ENCODE measurements around the gene CNGA3. TPM values are rescaled to one million over a fixed set of nuclear protein-coding genes. Genes with fewer than 3 reads are reported as not detected.

Gene CNGA3
- total RNA-seq, 4 donors from 2014 or later: 0.40 to 1.8 (median 1.6) TPM; not detected in 1

DNA sequence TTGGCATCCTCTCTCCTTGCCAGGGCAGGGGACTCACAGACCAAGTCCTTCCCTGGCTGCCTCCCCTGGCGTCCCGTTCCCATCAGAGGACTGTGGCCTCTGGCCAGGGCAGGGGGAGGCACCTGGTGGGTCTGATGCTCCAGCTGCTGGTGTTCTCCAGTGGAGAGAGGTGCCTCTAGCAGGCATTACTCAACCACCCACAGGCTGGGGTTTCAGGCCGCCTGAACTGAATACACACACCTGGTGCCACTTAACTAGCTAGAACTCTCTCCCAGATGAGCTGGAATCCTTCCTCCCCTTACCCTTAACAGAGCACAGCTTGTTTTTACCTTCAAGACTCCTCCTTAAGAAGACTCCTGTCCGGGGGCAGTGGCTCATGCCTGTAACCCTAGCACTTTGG, 37.7 kb upstream of the CNGA3 start:
- Histone ChIP-seq H3K27ac (peak overlapping the region; percentile 18 to 81 (median 77)), H3K4me1 (peaks cover 0 to 11% (median 5%) of the 10 kb centered on the region in 4 donors), H3K27me3 (no peaks in the 10 kb centered on the region), H3K9me3 (no peaks in the 10 kb centered on the region), H3K36me3 (no peaks in the 10 kb centered on the region), H3K4me3 (no peak overlapping the region)
- no peak for TF ChIP-seq POLR2A (IDR thresholded peaks at IDR 0.05)
- WGBS, 2 donors (ENCODE audit: low coverage in 1 of 2): 68% methylated on average over 4 of the region's 4 CpGs; no CpG with 5 or more reads in 1 of the 2 donors
- intact Hi-C loops (cut with DNase I; ENCODE audit: low total_unique reads) (no loop called here), in situ Hi-C loops (cut with MboI; ENCODE audit: low pct_ligation_motif_present in 1 of 4, low pct_unique_long_range_greater_than_20kb in 1 of 4, low sequenced_read_pairs in 3 of 4) (no loop called here)
- DNase-seq: no peak

DNA sequence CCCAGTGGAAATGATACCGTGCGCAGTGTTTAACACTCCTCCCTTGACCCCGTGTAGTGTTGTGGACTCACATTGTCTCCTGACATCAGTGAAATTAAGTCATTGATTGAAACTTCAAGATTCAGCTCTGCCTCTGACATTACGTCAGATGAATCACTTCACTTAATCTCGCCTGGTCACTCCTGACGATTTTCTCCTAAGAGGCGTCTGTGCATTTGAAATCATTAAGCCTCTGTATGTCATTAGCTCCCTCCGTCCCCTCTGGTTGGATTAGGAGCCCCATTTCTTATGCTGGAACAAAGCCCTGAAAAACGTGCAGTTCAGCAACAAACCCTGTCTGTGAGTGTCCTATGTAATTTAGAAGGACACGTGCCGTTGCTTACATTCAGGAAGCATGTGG, 36.7 kb upstream of the CNGA3 start:
- Histone ChIP-seq H3K27me3 (no peaks in the 10 kb centered on the region), H3K36me3 (no peaks in the 10 kb centered on the region), H3K27ac (no peak overlapping the region), H3K4me3 (no peak overlapping the region), H3K9me3 (no peaks in the 10 kb centered on the region), H3K4me1 (peaks cover 0 to 11% (median 5%) of the 10 kb centered on the region in 4 donors)
- no peak for DNase-seq
- WGBS, 2 donors (ENCODE audit: low coverage in 1 of 2): 92 to 100% methylated on average over 1 to 11 of the region's 11 CpGs
- in situ Hi-C loops (cut with MboI; ENCODE audit: low pct_ligation_motif_present in 1 of 4, low pct_unique_long_range_greater_than_20kb in 1 of 4, low sequenced_read_pairs in 3 of 4): no loop called here
- intact Hi-C loops (cut with DNase I; ENCODE audit: low total_unique reads): no loop called here
- TF ChIP-seq, protein P1, sequence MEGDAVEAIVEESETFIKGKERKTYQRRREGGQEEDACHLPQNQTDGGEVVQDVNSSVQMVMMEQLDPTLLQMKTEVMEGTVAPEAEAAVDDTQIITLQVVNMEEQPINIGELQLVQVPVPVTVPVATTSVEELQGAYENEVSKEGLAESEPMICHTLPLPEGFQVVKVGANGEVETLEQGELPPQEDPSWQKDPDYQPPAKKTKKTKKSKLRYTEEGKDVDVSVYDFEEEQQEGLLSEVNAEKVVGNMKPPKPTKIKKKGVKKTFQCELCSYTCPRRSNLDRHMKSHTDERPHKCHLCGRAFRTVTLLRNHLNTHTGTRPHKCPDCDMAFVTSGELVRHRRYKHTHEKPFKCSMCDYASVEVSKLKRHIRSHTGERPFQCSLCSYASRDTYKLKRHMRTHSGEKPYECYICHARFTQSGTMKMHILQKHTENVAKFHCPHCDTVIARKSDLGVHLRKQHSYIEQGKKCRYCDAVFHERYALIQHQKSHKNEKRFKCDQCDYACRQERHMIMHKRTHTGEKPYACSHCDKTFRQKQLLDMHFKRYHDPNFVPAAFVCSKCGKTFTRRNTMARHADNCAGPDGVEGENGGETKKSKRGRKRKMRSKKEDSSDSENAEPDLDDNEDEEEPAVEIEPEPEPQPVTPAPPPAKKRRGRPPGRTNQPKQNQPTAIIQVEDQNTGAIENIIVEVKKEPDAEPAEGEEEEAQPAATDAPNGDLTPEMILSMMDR (IDR thresholded peaks at IDR 0.05): no peak
- TF ChIP-seq POLR2A (IDR thresholded peaks at IDR 0.05) (no peak), EP300 (IDR thresholded peaks at IDR 0.05; ENCODE audit: low read depth) (no peak), POLR2AphosphoS5 (IDR thresholded peaks at IDR 0.05) (no peak)

DNA sequence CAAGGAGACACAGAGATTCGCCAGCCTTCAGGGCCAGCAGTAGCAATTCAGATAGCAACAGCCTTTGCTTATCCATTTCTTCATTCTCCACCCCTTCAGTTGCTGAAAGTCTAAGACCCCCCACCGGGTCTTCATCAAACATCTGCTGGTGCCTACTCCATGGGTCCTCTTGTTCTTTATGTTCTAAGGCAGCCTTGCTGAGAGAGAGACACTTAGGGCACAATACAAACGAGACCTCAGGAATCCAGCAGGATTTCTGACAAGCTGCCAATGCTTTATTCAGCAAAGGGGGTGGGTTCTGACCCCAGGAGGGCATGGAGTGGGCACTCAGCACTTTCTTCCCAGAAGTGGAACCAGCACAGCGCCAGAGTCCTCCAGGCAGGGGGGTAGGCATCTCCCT, 36.2 kb upstream of the CNGA3 start:
- H3K9me3 ChIP-seq: no peaks in the 10 kb centered on the region
- H3K27me3 ChIP-seq: no peaks in the 10 kb centered on the region
- no peak for TF ChIP-seq POLR2A (IDR thresholded peaks at IDR 0.05)
- TF ChIP-seq, protein P1 (IDR thresholded peaks at IDR 0.05): no peak
- no peak for TF ChIP-seq POLR2AphosphoS5 (IDR thresholded peaks at IDR 0.05)
- TF ChIP-seq EP300 (IDR thresholded peaks at IDR 0.05; ENCODE audit: low read depth): no peak
- in situ Hi-C loops (cut with MboI; ENCODE audit: low pct_ligation_motif_present in 1 of 4, low pct_unique_long_range_greater_than_20kb in 1 of 4, low sequenced_read_pairs in 3 of 4) (no loop called here), intact Hi-C loops (cut with DNase I; ENCODE audit: low total_unique reads) (no loop called here)
- no peak for DNase-seq
- H3K4me1 ChIP-seq: peaks cover 0 to 11% (median 5%) of the 10 kb centered on the region in 4 donors
- H3K27ac ChIP-seq: no peak overlapping the region
- H3K4me3 ChIP-seq: no peak overlapping the region
- no peaks in the 10 kb centered on the region for H3K36me3 ChIP-seq
- WGBS, 2 donors (ENCODE audit: low coverage in 1 of 2): 78 to 92% methylated on average over 2 to 4 of the region's 4 CpGs

DNA sequence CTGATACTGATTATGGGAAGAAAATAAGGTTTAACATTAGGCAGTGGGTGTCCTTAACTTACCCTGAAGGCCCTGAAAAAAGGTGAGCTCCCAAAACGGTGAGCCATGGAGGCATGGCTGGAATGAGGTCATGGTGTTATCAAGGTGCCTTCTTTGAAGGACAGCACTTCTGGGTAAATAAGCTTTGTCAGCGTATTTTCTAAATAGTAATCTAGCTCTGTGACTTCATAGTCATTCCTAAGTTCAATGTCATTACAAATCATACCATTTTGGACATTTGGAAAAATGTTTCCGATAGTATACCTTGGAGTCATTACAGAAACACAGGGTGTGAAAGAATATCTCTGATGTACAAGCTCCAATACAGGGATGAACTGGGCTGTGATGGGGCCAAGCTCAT, 35.2 kb upstream of the CNGA3 start:
- 78 to 79% methylated on average over 2 to 3 of the region's 3 CpGs for WGBS, 2 donors (ENCODE audit: low coverage in 1 of 2)
- no peaks in the 10 kb centered on the region for H3K36me3 ChIP-seq
- no peaks in the 10 kb centered on the region for H3K9me3 ChIP-seq
- no peaks in the 10 kb centered on the region for H3K27me3 ChIP-seq
- H3K27ac ChIP-seq: no peak overlapping the region
- TF ChIP-seq POLR2A (IDR thresholded peaks at IDR 0.05): no peak
- no peak overlapping the region for H3K4me3 ChIP-seq
- no peak for DNase-seq
- intact Hi-C loops (cut with DNase I; ENCODE audit: low total_unique reads): no loop called here
- H3K4me1 ChIP-seq: peaks cover 0 to 11% (median 5%) of the 10 kb centered on the region in 4 donors
- in situ Hi-C loops (cut with MboI; ENCODE audit: low pct_ligation_motif_present in 1 of 4, low pct_unique_long_range_greater_than_20kb in 1 of 4, low sequenced_read_pairs in 3 of 4): no loop called here

DNA sequence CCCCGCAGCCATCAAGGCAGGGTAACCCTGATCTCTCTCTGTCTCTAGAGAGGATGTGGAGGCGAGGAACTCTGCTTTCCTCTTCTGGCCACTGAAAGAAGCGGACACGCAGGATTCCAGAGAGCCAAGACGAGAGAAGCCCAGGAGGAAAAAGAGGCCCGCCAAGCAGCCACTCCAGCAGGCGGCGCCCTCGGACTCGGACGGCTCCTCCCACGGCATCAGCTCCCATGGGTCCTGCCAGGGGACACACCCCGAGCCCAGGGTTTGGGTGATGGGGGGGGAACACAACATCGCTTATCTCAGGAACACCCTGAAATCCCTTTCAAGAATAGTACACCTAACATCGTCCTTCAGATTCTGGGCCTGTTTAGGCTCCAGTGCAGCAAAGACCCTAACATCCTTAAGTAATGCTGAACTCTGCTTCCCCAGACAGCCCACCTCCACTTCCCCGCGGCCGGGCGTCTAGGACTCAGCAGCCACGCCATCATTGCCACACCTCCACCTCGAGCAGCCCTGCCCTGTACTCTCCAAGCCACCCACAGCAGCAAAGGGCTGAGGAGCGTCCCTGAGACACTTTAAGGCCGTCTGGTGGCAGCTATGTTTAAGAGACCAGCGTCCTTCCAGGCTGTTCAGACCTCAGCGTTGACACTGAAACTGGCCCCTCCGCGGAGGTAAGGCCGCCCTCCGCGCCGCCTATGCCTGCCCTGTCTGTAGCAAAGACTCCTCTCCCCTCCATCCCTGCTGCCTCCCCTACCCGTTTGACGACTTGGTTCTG, 34.3 kb upstream of the CNGA3 start:
- WGBS, 2 donors (ENCODE audit: low coverage in 1 of 2): 89% methylated on average over 33 of the region's 33 CpGs; no CpG with 5 or more reads in 1 of the 2 donors
- H3K27ac ChIP-seq: no peak overlapping the region
- in situ Hi-C loops (cut with MboI; ENCODE audit: low pct_ligation_motif_present in 1 of 4, low pct_unique_long_range_greater_than_20kb in 1 of 4, low sequenced_read_pairs in 3 of 4) (no loop called here), intact Hi-C loops (cut with DNase I; ENCODE audit: low total_unique reads) (no loop called here)
- H3K4me3 ChIP-seq: no peak overlapping the region
- peaks cover 0 to 11% (median 2%) of the 10 kb centered on the region in 4 donors for H3K4me1 ChIP-seq
- H3K9me3 ChIP-seq: no peaks in the 10 kb centered on the region
- H3K27me3 ChIP-seq: no peaks in the 10 kb centered on the region
- no peaks in the 10 kb centered on the region for H3K36me3 ChIP-seq
- TF ChIP-seq EP300 (IDR thresholded peaks at IDR 0.05; ENCODE audit: low read depth): no peak
- DNase-seq: no peak
